GM12878 (cell line): ENCODE results near the gene COQ3. TPM values are rescaled to one million over a fixed set of nuclear protein-coding genes. Genes with fewer than 3 reads are reported as not detected.

Source experiments
- ATAC-seq: fragments of 200-7000 bp; cut with Tn5 transposase; 3 replicates; pipeline ENCODE4 v1.9.1; 2020; ENCODE audit warnings: mild to moderate bottlenecking, moderate library complexity
- BruUV-seq: library from RNA; stranded (reverse); fragments of 400-500 nt; replicated peaks from 2 replicates; lab custom pipeline; 2021; lab: Mats Ljungman, UMichigan
- CTCF ChIA-PET: fragments of 300-600 bp; sonication (Branson Sonifier 250); formaldehyde crosslinking; extraction: SDS; loops from one replicate; lab custom pipeline; 2021; ENCODE audit warnings: inconsistent platforms; lab: Yijun Ruan, JAX
- POLR2A ChIA-PET: fragments of 350-600 bp; formaldehyde crosslinking; extraction: SDS; loops from one replicate; lab custom pipeline; 2021; ENCODE audit warnings: inconsistent platforms; lab: Charles Lee
- RAD21 ChIA-PET: fragments of 300-600 bp; sonication (Branson Sonifier 250); formaldehyde crosslinking; loops from one replicate; lab custom pipeline; 2023; ENCODE audit warnings: antibody characterized with exemption; ENCODE audit not compliant: unreplicated experiment; lab: Charles Lee
- SMC1A ChIA-PET: fragments of 300-600 bp; sonication (Branson Sonifier 250); formaldehyde crosslinking; loops from one replicate; lab custom pipeline; 2023; ENCODE audit not compliant: unreplicated experiment, uncharacterized antibody; lab: Charles Lee
- DNase-seq: peaks from one replicate; pipeline ENCODE4 v3.0.0-alpha.2; 2011; ENCODE audit warnings: low read depth, low spot score
- FAIRE-seq: peaks from 3 replicates; lab custom pipeline; 2011; peaks lifted over from hg19 to GRCh38; lab: Jason Lieb, UNC
- H2AFZ ChIP-seq: 2 replicates; pipeline ENCODE4 v1.6.0; 2011; ENCODE audit warnings: low read depth, low read length, control low read depth; ENCODE audit not compliant: control insufficient read depth
- H3K27ac ChIP-seq: 2 replicates; pipeline ENCODE4 v1.5.1; 2011; ENCODE audit warnings: control low read depth; ENCODE audit not compliant: control insufficient read depth, insufficient read depth
- H3K27me3 ChIP-seq, 2 experiments: replicated peaks in 1 of 2; 2 replicates each; pipeline versions ENCODE4 v1.6.0 to v1.6.1; 2011; ENCODE audit warnings: low read length in 1 of 2; ENCODE audit not compliant: control insufficient read depth in 2 of 2, insufficient read depth in 2 of 2
- H3K36me3 ChIP-seq, 2 experiments: 2 replicates each; pipeline ENCODE4 v1.5.1; 2011; ENCODE audit warnings: low read length in 1 of 2; ENCODE audit not compliant: control insufficient read depth in 2 of 2, insufficient read depth in 2 of 2
- H3K4me1 ChIP-seq: 2 replicates; pipeline ENCODE4 v1.6.1; 2011; ENCODE audit warnings: mild to moderate bottlenecking, low read length, moderate library complexity, mixed read lengths; ENCODE audit not compliant: control insufficient read depth, insufficient read depth
- H3K4me2 ChIP-seq: 2 replicates; pipeline ENCODE4 v1.6.0; 2011; ENCODE audit warnings: control low read depth; ENCODE audit not compliant: control insufficient read depth, insufficient read depth
- H3K4me3 ChIP-seq: fragments of 200-600 bp; sonication (generic); 2 replicates; pipeline ENCODE4 v1.5.1; 2016
- H3K79me2 ChIP-seq: 2 replicates; pipeline ENCODE4 v1.6.0; 2011; ENCODE audit warnings: low read length; ENCODE audit not compliant: control insufficient read depth, insufficient read depth
- H3K9ac ChIP-seq: 2 replicates; pipeline ENCODE4 v1.8.0; 2011; ENCODE audit warnings: low read length, control low read depth, mixed read lengths; ENCODE audit not compliant: control insufficient read depth, insufficient read depth
- H3K9me3 ChIP-seq: replicated peaks from 3 replicates; pipeline ENCODE4 v1.5.1; 2011; ENCODE audit warnings: mild to moderate bottlenecking, low read length; ENCODE audit not compliant: control insufficient read depth, insufficient read depth
- H4K20me1 ChIP-seq: 2 replicates; pipeline ENCODE4 v1.6.0; 2011; ENCODE audit not compliant: control insufficient read depth, insufficient read depth
- BRCA1 ChIP-seq: IDR thresholded peaks from 2 replicates; pipeline ENCODE4 v1.6.1; 2011; ENCODE audit warnings: low read depth, low read length, improper control_type of control experiment
- CBX3 ChIP-seq: fragments of 200-600 bp; sonication (generic); IDR thresholded peaks from 2 replicates; pipeline ENCODE4 v1.6.1; 2016; ENCODE audit warnings: low read depth, borderline replicate concordance
- CHD1 ChIP-seq: IDR thresholded peaks from 2 replicates; pipeline ENCODE4 v1.6.1; 2012; ENCODE audit warnings: low read depth, low read length, improper control_type of control experiment
- ESRRA ChIP-seq: IDR thresholded peaks from 2 replicates; pipeline ENCODE4 v1.6.1; 2012; ENCODE audit warnings: mild to moderate bottlenecking, low read length, improper control_type of control experiment
- IRF4 ChIP-seq: IDR thresholded peaks from 2 replicates; pipeline ENCODE4 v1.6.1; 2011; ENCODE audit warnings: low read depth, low read length
- POLR2AphosphoS2 ChIP-seq: IDR thresholded peaks from 2 replicates; pipeline ENCODE4 v1.6.1; 2011; ENCODE audit warnings: low read depth, mild to moderate bottlenecking, low read length, improper control_type of control experiment, moderate library complexity
- SP1 ChIP-seq: IDR thresholded peaks from one replicate; pipeline ENCODE4 v1.6.1; 2011; ENCODE audit warnings: low read depth, low read length
- TCF3 ChIP-seq: IDR thresholded peaks from 2 replicates; pipeline ENCODE4 v1.6.1; 2012; ENCODE audit warnings: low read depth, mild to moderate bottlenecking, low read length, borderline replicate concordance; ENCODE audit not compliant: insufficient read depth
- YBX1 ChIP-seq: fragments of 450-650 bp; IDR thresholded peaks from 2 replicates; pipeline ENCODE4 v1.6.1; 2016; ENCODE audit warnings: antibody characterized with exemption
- ZNF274 ChIP-seq: IDR thresholded peaks from one replicate; pipeline ENCODE4 v1.8.0; 2011; ENCODE audit not compliant: insufficient read length, insufficient read depth
- whole genome bisulfite sequencing: methylation state at CpG from one replicate; pipeline ENCODE4 v1.1.6; 2016; ENCODE audit warnings: low lambda C conversion rate; ENCODE audit not compliant: insufficient replicate concordance, insufficient coverage; ENCODE audit errors: missing lambda C conversion rate; 5-methylcytosine and 5-hydroxymethylcytosine counted together
- in situ Hi-C: fragments of 300-500 bp; cut with MboI; formaldehyde crosslinking; loops from 9 replicates; pipeline ENCODE4 v1.14.3; 2018; ENCODE audit warnings: mixed read lengths
- intact Hi-C: fragments of 100-400 bp; cut with micrococcal nuclease; formaldehyde crosslinking; loops from one replicate; pipeline ENCODE4 v1.14.2; 2022; ENCODE audit not compliant: unreplicated experiment
- polyA plus RNA-seq, 11 experiments: library from polyadenylated mRNA; depleted of rRNA in 4 of 11; unstranded in 6 of 11; stranded (reverse) in 5 of 11; fragments of >200 nt; fragmentation: Nextera tagmentation in 4 of 11; fragmentation: Illumina TruSeq in 1 of 11; extraction: Ambion mirVana in 4 of 11; extraction: Trizol in 1 of 11; gene quantifications; 1 replicate in 1 of 11; 2 replicates in 10 of 11; pipeline versions ENCODE4 v1.2.1 to v1.2.3, GENCODE V29; 2011 to 2016; ENCODE audit warnings: inconsistent platforms in 2 of 11, missing spikeins in 2 of 11, low read depth in 1 of 11
- total RNA-seq, 4 experiments: library from RNA; depleted of rRNA in 3 of 4; stranded (reverse); fragments of >200 nt in 3 of 4; fragmentation: Illumina TruSeq in 1 of 4; extraction: Trizol in 1 of 4; gene quantifications; 2 replicates each; pipeline versions ENCODE4 v1.2.1 to v1.2.3, GENCODE V29; 2013 to 2021
- TF ChIP-seq, protein P1 (sequence below): IDR thresholded peaks from 2 replicates; pipeline ENCODE4 v1.6.1; 2012; ENCODE audit warnings: improper control_type of control experiment, low read depth, low read length; ENCODE audit not compliant: insufficient replicate concordance

The COQ3 gene
- total and polyA plus RNA-seq, 10 of the 15 experiments (the other 5 are each of a cell fraction or from before 2014, with no cell fraction given): 9.3 to 50.6 (median 16.0) TPM

DNA sequence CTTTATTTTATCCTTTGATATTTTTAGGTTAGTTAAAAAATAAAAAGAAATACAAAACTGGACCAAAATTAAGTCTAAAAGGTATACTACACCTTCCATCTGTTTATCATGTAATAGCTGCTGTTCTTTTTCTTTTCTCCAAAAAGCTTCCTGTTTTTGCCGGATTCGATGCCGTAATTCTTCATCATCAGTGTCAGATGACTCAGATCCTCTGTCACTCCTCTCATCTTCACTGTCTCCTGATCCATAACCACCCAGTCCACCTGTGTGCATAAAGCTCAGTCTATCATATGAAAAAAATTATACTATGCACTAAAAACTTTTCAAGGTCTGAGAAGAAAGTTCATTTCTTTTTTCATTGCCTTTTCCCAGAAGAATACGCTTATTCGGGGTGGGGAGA is 8.5 kb upstream of the COQ3 start:
- Histone ChIP-seq H3K4me2 (no peak overlapping the region), H3K9ac (no peak overlapping the region), H3K9me3 (no peaks in the 10 kb centered on the region), H3K79me2 (no peaks in the 10 kb centered on the region), H3K4me1 (no peaks in the 10 kb centered on the region), H2AFZ (no peak overlapping the region), H3K27ac (no peak overlapping the region), H3K4me3 (no peak overlapping the region), H3K36me3 (peaks cover 4 to 38% of the 10 kb centered on the region in 2 experiments), H3K27me3 (no peaks in the 10 kb centered on the region), H4K20me1 (no peaks in the 10 kb centered on the region)
- ChIA-PET CTCF (interaction anchor here (0.7 to 2.7 kb wide), 7 partner anchors 10 to 72 kb away, joined by 3 to 7 read pairs (median 4); no protein-coding TSS in a partner anchor), SMC1A (interaction anchor here (0.8 to 2.5 kb wide), 7 partner anchors 8 to 72 kb away, joined by 3 to 9 read pairs (median 4); partner anchors contain the start of gene COQ3), POLR2A (interaction anchor here (0.9 kb wide), 1 partner anchor 9 kb away, joined by 3 read pairs; the partner anchor contains the start of gene COQ3), RAD21 (interaction anchor here (1.0 to 1.3 kb wide), 2 partner anchors 9 to 72 kb away, joined by 3 to 4 read pairs; partner anchors contain the start of gene COQ3)
- no peak for TF ChIP-seq POLR2AphosphoS2
- TF ChIP-seq SP1: no peak
- TF ChIP-seq BRCA1: no peak
- no peak for TF ChIP-seq IRF4
- no peak for TF ChIP-seq YBX1
- TF ChIP-seq ZNF274: no peak
- no peak for TF ChIP-seq TCF3
- no peak for TF ChIP-seq CBX3
- TF ChIP-seq, protein P1, sequence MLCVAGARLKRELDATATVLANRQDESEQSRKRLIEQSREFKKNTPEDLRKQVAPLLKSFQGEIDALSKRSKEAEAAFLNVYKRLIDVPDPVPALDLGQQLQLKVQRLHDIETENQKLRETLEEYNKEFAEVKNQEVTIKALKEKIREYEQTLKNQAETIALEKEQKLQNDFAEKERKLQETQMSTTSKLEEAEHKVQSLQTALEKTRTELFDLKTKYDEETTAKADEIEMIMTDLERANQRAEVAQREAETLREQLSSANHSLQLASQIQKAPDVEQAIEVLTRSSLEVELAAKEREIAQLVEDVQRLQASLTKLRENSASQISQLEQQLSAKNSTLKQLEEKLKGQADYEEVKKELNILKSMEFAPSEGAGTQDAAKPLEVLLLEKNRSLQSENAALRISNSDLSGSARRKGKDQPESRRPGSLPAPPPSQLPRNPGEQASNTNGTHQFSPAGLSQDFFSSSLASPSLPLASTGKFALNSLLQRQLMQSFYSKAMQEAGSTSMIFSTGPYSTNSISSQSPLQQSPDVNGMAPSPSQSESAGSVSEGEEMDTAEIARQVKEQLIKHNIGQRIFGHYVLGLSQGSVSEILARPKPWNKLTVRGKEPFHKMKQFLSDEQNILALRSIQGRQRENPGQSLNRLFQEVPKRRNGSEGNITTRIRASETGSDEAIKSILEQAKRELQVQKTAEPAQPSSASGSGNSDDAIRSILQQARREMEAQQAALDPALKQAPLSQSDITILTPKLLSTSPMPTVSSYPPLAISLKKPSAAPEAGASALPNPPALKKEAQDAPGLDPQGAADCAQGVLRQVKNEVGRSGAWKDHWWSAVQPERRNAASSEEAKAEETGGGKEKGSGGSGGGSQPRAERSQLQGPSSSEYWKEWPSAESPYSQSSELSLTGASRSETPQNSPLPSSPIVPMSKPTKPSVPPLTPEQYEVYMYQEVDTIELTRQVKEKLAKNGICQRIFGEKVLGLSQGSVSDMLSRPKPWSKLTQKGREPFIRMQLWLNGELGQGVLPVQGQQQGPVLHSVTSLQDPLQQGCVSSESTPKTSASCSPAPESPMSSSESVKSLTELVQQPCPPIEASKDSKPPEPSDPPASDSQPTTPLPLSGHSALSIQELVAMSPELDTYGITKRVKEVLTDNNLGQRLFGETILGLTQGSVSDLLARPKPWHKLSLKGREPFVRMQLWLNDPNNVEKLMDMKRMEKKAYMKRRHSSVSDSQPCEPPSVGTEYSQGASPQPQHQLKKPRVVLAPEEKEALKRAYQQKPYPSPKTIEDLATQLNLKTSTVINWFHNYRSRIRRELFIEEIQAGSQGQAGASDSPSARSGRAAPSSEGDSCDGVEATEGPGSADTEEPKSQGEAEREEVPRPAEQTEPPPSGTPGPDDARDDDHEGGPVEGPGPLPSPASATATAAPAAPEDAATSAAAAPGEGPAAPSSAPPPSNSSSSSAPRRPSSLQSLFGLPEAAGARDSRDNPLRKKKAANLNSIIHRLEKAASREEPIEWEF: no peak
- TF ChIP-seq CHD1: no peak
- no peak for TF ChIP-seq ESRRA
- BruUV-seq: no TSS peak
- no peak for DNase-seq
- in situ Hi-C loops (no loop called here), intact Hi-C loops (no loop called here)
- no peak for ATAC-seq
- 97% methylated on average over 5 of the region's 5 CpGs for WGBS
- FAIRE-seq: no peak
